Loucy (cell line): ENCODE measurements around the gene DCTN2.

Experiments used
- EZH2phosphoT487 ChIP-seq: fragments of 200-600 bp; IDR thresholded peaks from 2 replicates; pipeline ENCODE4 v1.6.1; 2018; ENCODE audit warnings: antibody characterized with exemption, mild to moderate bottlenecking, moderate library complexity, borderline replicate concordance
- TF ChIP-seq, protein P1 (sequence below): fragments of 200-600 bp; sonication (generic); conservative IDR thresholded peaks from 2 replicates; pipeline ENCODE4 v1.5.1; 2014; ENCODE audit warnings: mild to moderate bottlenecking, antibody characterized with exemption, low read length

DNA sequence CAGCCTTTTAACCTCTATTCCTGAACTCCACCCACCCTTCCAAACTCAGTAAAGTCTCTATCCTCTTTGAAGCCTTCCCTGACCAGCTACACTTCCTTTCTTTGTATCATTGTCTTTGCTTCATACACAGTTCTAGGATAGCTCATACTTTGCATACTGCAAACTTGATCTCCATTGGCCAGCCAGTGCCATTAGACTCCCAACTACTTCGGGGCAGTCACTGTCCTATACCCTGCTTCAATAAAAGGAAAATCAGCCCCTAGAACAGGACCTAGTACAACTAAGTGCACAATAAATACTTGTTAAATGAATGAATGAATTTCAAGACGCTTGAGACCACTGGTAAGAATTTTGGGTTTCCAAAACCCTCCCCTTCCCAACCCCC lies 43.5 kb upstream of the DCTN2 start:
- TF ChIP-seq, protein P1, sequence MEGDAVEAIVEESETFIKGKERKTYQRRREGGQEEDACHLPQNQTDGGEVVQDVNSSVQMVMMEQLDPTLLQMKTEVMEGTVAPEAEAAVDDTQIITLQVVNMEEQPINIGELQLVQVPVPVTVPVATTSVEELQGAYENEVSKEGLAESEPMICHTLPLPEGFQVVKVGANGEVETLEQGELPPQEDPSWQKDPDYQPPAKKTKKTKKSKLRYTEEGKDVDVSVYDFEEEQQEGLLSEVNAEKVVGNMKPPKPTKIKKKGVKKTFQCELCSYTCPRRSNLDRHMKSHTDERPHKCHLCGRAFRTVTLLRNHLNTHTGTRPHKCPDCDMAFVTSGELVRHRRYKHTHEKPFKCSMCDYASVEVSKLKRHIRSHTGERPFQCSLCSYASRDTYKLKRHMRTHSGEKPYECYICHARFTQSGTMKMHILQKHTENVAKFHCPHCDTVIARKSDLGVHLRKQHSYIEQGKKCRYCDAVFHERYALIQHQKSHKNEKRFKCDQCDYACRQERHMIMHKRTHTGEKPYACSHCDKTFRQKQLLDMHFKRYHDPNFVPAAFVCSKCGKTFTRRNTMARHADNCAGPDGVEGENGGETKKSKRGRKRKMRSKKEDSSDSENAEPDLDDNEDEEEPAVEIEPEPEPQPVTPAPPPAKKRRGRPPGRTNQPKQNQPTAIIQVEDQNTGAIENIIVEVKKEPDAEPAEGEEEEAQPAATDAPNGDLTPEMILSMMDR: no peak
- TF ChIP-seq EZH2phosphoT487: no peak
